SU-DHL-6 (cell line): ENCODE measurements around the gene SHMT1.

Experiments
- EZH2phosphoT487 ChIP-seq: fragments of 200-600 bp; sonication (generic), shearing (Covaris generic); conservative IDR thresholded peaks from 2 replicates; pipeline ENCODE4 v1.6.1; 2018; ENCODE audit warnings: mild to moderate bottlenecking, antibody characterized with exemption, low read length, moderate library complexity, mixed read lengths
- TF ChIP-seq, protein P1 (sequence below): fragments of 200-600 bp; sonication (generic); IDR thresholded peaks from one replicate; pipeline ENCODE4 v1.5.1; 2017; ENCODE audit warnings: antibody characterized with exemption, mild to moderate bottlenecking, low read length, moderate library complexity; ENCODE audit not compliant: insufficient read depth, poor library complexity, severe bottlenecking

DNA sequence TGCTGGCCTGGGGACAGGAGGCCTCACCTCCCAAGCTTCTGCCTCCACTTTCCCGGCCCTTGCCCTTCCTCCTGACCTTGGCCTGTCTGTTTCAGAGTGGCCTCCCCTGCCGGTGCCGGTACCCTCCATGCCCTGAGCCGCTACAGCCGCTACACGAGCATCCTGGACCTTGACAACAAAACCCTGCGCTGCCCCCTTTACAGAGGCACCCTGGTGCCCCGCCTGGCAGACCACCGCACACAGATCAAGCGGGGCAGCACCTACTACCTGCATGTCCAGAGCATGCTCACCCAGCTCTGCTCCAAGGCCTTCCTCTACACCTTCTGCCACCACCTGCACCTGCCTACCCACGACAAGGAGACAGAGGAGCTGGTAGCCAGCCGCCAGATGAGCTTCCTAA lies 40.8 kb downstream of the SHMT1 start:
- TF ChIP-seq EZH2phosphoT487: no peak
- TF ChIP-seq, protein P1, sequence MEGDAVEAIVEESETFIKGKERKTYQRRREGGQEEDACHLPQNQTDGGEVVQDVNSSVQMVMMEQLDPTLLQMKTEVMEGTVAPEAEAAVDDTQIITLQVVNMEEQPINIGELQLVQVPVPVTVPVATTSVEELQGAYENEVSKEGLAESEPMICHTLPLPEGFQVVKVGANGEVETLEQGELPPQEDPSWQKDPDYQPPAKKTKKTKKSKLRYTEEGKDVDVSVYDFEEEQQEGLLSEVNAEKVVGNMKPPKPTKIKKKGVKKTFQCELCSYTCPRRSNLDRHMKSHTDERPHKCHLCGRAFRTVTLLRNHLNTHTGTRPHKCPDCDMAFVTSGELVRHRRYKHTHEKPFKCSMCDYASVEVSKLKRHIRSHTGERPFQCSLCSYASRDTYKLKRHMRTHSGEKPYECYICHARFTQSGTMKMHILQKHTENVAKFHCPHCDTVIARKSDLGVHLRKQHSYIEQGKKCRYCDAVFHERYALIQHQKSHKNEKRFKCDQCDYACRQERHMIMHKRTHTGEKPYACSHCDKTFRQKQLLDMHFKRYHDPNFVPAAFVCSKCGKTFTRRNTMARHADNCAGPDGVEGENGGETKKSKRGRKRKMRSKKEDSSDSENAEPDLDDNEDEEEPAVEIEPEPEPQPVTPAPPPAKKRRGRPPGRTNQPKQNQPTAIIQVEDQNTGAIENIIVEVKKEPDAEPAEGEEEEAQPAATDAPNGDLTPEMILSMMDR: no peak
